HG03442 (cell line): ENCODE results near the gene CLEC7A.

Experiments used
- ATAC-seq: cut with Tn5 transposase; IDR thresholded peaks from one replicate; pipeline ENCODE4 v1.9.1; 2021; ENCODE audit warnings: mild to moderate bottlenecking, moderate library complexity; ENCODE audit not compliant: unreplicated experiment

Gene CLEC7A

GRCh38 chr12:10142976-10143589 lies 13.1 kb upstream of the CLEC7A start:
- ATAC-seq, result no peak

GRCh38 chr12:10140001-10140400 lies 10.0 kb upstream of the CLEC7A start:
- no peak for ATAC-seq

GRCh38 chr12:10136637-10137205 lies 6.7 kb upstream of the CLEC7A start:
- ATAC-seq, result no peak

- no peak for ATAC-seq
These were observed 5.1 kb upstream of the CLEC7A start for GRCh38 chr12:10135126-10135525.

GRCh38 chr12:10132850-10133370 lies 2.9 kb upstream of the CLEC7A start:
- ATAC-seq, result no peak

GRCh38 chr12:10131111-10131690 lies 1.2 kb upstream of the CLEC7A start:
- ATAC-seq, result no peak

GRCh38 chr12:10128687-10129086 lies 1.3 kb downstream of the CLEC7A start:
- no peak for ATAC-seq

- ATAC-seq, result no peak
These were observed 3.6 kb downstream of the CLEC7A start for GRCh38 chr12:10126413-10126812.

- ATAC-seq, result no peak
These were observed 7.3 kb downstream of the CLEC7A start for GRCh38 chr12:10122689-10123088.

- no peak for ATAC-seq
These were observed 8.7 kb downstream of the CLEC7A start for GRCh38 chr12:10121278-10121677.

- no peak for ATAC-seq
These were observed 10.9 kb downstream of the CLEC7A start for GRCh38 chr12:10119066-10119465.

GRCh38 chr12:10115890-10116289 lies 14.1 kb downstream of the CLEC7A start:
- no peak for ATAC-seq

GRCh38 chr12:10115311-10115710 lies 14.7 kb downstream of the CLEC7A start:
- no peak for ATAC-seq

- ATAC-seq, result no peak
These were observed 16.1 kb downstream of the CLEC7A start for GRCh38 chr12:10113920-10114319.

GRCh38 chr12:10113075-10113474 lies 16.9 kb downstream of the CLEC7A start:
- no peak for ATAC-seq

GRCh38 chr12:10111451-10111850 lies 18.5 kb downstream of the CLEC7A start:
- no peak for ATAC-seq

- no peak for ATAC-seq
These were observed 19.6 kb downstream of the CLEC7A start for GRCh38 chr12:10110256-10110844.

GRCh38 chr12:10102322-10102721 lies 27.7 kb downstream of the CLEC7A start:
- ATAC-seq, result no peak

GRCh38 chr12:10101648-10102220 lies 28.3 kb downstream of the CLEC7A start:
- no peak for ATAC-seq

- no peak for ATAC-seq
These were observed 28.9 kb downstream of the CLEC7A start for GRCh38 chr12:10101042-10101579.

- no peak for ATAC-seq
These were observed 31.2 kb downstream of the CLEC7A start, which contains the start of gene CLEC1A for GRCh38 chr12:10098791-10099190. Gene CLEC1A, minus strand, starts transcription at chr12:10098985. Its CDS starts 63 bp downstream, at chr12:10098922.
